Psoas muscle (tissue), 8 donors: ENCODE results near the gene TMF1. TPM values are rescaled to one million over a fixed set of nuclear protein-coding genes. Genes with fewer than 3 reads are reported as not detected.
A peak's percentile ranks its signal among the peaks of the same experiment; 100 is the strongest.

Experiments
- ATAC-seq, 4 donors: fragments of 200-7000 bp; cut with Tn5 transposase; one replicate each; pipeline ENCODE4 v1.9.1; 2020; ENCODE audit warnings: moderate library complexity in 3 of 4, mild to moderate bottlenecking in 2 of 4
- DNase-seq, 2 donors: peaks; one replicate each; pipeline ENCODE4 v3.0.0-alpha.2; 2020
- H3K27ac ChIP-seq: fragments of 200-600 bp; one replicate; pipeline ENCODE4 v1.8.0; 2022
- H3K27me3 ChIP-seq, 3 donors: fragments of 200-600 bp in 1 of 3; one replicate each; pipeline versions ENCODE4 v1.6.1 to v1.8.0; 2013 to 2022; ENCODE audit warnings: low read length in 2 of 3, mild to moderate bottlenecking in 2 of 3, moderate library complexity in 1 of 3; ENCODE audit not compliant: insufficient read depth in 3 of 3
- H3K36me3 ChIP-seq, 2 donors: fragments of 200-600 bp in 1 of 2; one replicate each; pipeline versions ENCODE4 v1.6.1 to v1.8.0; 2013 to 2022; ENCODE audit warnings: low read depth in 1 of 2, mild to moderate bottlenecking in 1 of 2, moderate library complexity in 1 of 2; ENCODE audit not compliant: insufficient read depth in 1 of 2
- H3K4me1 ChIP-seq: fragments of 200-600 bp; one replicate; pipeline ENCODE4 v1.8.0; 2022
- H3K4me3 ChIP-seq: fragments of 200-600 bp; one replicate; pipeline ENCODE4 v1.8.0; 2022; ENCODE audit warnings: mild to moderate bottlenecking
- H3K9me3 ChIP-seq: fragments of 200-600 bp; one replicate; pipeline ENCODE4 v1.8.0; 2022
- CTCF ChIP-seq: fragments of 200-600 bp; IDR thresholded peaks from one replicate; pipeline ENCODE4 v1.8.0; 2022; ENCODE audit warnings: antibody characterized with exemption
- whole genome bisulfite sequencing, 3 donors: extraction: QIAGEN DNeasy Blood & Tissue Kit; methylation state at CpG; one replicate each; pipeline versions ENCODE4 v1.1.6 to v1.1.7; 2013; 5-methylcytosine and 5-hydroxymethylcytosine counted together
- intact Hi-C, 2 donors: fragments of 100-400 bp; cut with DNase I; formaldehyde crosslinking; loops; one replicate each; pipeline versions ENCODE4 v1.11.0 to v1.14.2; 2022
- long read RNA-seq, 2 donors: library from polyadenylated mRNA; unstranded; transcript quantifications; one replicate each; pipeline ENCODE4 v2.0.0, GENCODE V29; 2021
- polyA plus RNA-seq, 3 donors: library from polyadenylated mRNA; stranded (reverse); fragments of 200-250 nt; gene quantifications; one replicate each; pipeline ENCODE4 v1.2.3, GENCODE V29; 2013
- total RNA-seq, 4 donors: library from RNA; stranded (reverse); fragmentation: NEBNext Ultra II Directional in 2 of 4; extraction: Animal tissue kit (Norgen Biotek cat#: 25700) in 2 of 4; gene quantifications; one replicate each; pipeline versions ENCODE4 v1.2.1 to v1.2.4, GENCODE V29; 2021 to 2023
- donor health status: healthy with polysubstance abuse.
- donor health status: DM: no; HTN: no; CAD: no; lungs with moderate emphysema.
- donor health status: Bipolar disorder and iron deficiency.
- donor health status: healthy.
- donor health status: DM: yes; HTN: yes; CAD: no.
- donor health status: DM: no; HTN: no; CAD: no.
- donor health status: DM: no; HTN: no; CAD: no.
- donor health status: DM: yes; HTN: yes; CAD: no.

TMF1 gene
- total RNA-seq (10 to 100 TPM; 23.0 to 31.5 (median 29.3) TPM), polyA plus RNA-seq (10 to 100 TPM in 2 of 3 donors, 1 to 10 TPM in 1; 6.7 to 25.9 (median 10.1) TPM)
- long read RNA-seq, donor 1, full-length matches to known transcripts, result 12 of 30 reads
- long read RNA-seq, donor 1, partial matches to known transcripts, result 15 of 30 reads
- long read RNA-seq, donor 1, other reads (novel, unspliced or antisense), result 3 of 30 reads
- long read RNA-seq, donor 2, full-length matches to known transcripts, result 19 of 45 reads
- long read RNA-seq, donor 2, partial matches to known transcripts, result 24 of 45 reads
- long read RNA-seq, donor 2, other reads (novel, unspliced or antisense), result 2 of 45 reads

GRCh38 chr3:69051756-69052471 is at the start of gene TMF1:
Gene TMF1 (minus strand): TSS chr3:69052333. CDS start chr3:69052086, 247 bp downstream.
- Histone ChIP-seq H3K36me3 (peaks cover 0 to 72% of the 10 kb centered on the region in 2 donors), H3K27me3 (no peaks in the 10 kb centered on the region), H3K4me1 (peaks cover 13% of the 10 kb centered on the region), H3K4me3 (peak within 1 kb of the TSS; percentile 94), H3K27ac (peak within 1 kb of the TSS; percentile 96), H3K9me3 (no peaks in the 10 kb centered on the region)
- intact Hi-C loops, result loop anchor here in 1 of 2 donors (10.0 kb wide), 1 partner anchor 253 kb away; no protein-coding TSS in a partner anchor
- 0 to 1% (median 0%) methylated on average over 45 of the region's 45 CpGs for WGBS, 3 donors
- no peak for TF ChIP-seq CTCF
- DNase-seq (peak; percentile 98 to 99), ATAC-seq (peak; percentile 99)

- WGBS, 3 donors, result 60 to 92% (median 64%) methylated on average over 4 of the region's 4 CpGs
- H3K27ac ChIP-seq, result peak overlapping the region; percentile 98
These were observed 47.4 kb upstream of the TMF1 start for GRCh38 chr3:69099576-69099975.

GRCh38 chr3:69097407-69098086 is 45.4 kb upstream of the TMF1 start:
- Histone ChIP-seq H3K36me3 (peaks cover 5 to 33% of the 10 kb centered on the region in 2 donors), H3K4me1 (peaks cover 73% of the 10 kb centered on the region), H3K27ac (peak overlapping the region; percentile 98), H3K9me3 (no peaks in the 10 kb centered on the region), H3K27me3 (no peaks in the 10 kb centered on the region), H3K4me3 (no peak overlapping the region)
- no peak for DNase-seq
- TF ChIP-seq CTCF, result no peak
- intact Hi-C loops, result no loop called here
- ATAC-seq, result no peak
- 82 to 92% (median 83%) methylated on average over 9 of the region's 9 CpGs for WGBS, 3 donors

More at GRCh38 chr3:69099576-69099975, 47.4 kb upstream of the TMF1 start:
- DNase-seq (no peak), ATAC-seq (no peak)
- Histone ChIP-seq H3K27me3 (no peaks in the 10 kb centered on the region), H3K4me3 (no peak overlapping the region), H3K4me1 (peaks cover 68% of the 10 kb centered on the region), H3K9me3 (no peaks in the 10 kb centered on the region), H3K36me3 (peaks cover 13 to 53% of the 10 kb centered on the region in 2 donors)
- TF ChIP-seq CTCF, result no peak
- intact Hi-C loops, result no loop called here

- Histone ChIP-seq H3K27ac (peak overlapping the region; percentile 98), H3K27me3 (no peaks in the 10 kb centered on the region), H3K36me3 (peaks cover 5 to 21% of the 10 kb centered on the region in 2 donors), H3K9me3 (no peaks in the 10 kb centered on the region), H3K4me1 (peaks cover 77% of the 10 kb centered on the region), H3K4me3 (no peak overlapping the region)
- intact Hi-C loops, result no loop called here
- 82 to 100% (median 87%) methylated on average over 2 to 5 of the region's 5 CpGs for WGBS, 3 donors
- DNase-seq (no peak), ATAC-seq (no peak)
- no peak for TF ChIP-seq CTCF
These were observed 44.2 kb upstream of the TMF1 start for GRCh38 chr3:69096299-69096698.
